H9 (cell line): ENCODE results near the gene TMEM150B. TPM values are rescaled to one million over a fixed set of nuclear protein-coding genes. Genes with fewer than 3 reads are reported as not detected.
A peak's percentile ranks its signal among the peaks of the same experiment; 100 is the strongest.

Experiments used
- DNase-seq: peaks from one replicate; pipeline ENCODE4 v3.0.0-alpha.2; 2017
- H2AFZ ChIP-seq: one replicate; pipeline ENCODE4 v1.6.1; 2013; ENCODE audit warnings: mild to moderate bottlenecking, low read length, control low read depth, moderate library complexity
- H2AK5ac ChIP-seq: 2 replicates; pipeline ENCODE4 v1.6.1; 2013; ENCODE audit warnings: low read length, control low read depth, mixed read lengths; ENCODE audit not compliant: insufficient read length
- H2BK120ac ChIP-seq: one replicate; pipeline ENCODE4 v1.6.1; 2013; ENCODE audit warnings: low read depth, mild to moderate bottlenecking, low read length, control low read depth, inconsistent platforms; ENCODE audit not compliant: poor library complexity, severe bottlenecking
- H2BK12ac ChIP-seq: 2 replicates; pipeline ENCODE4 v1.6.1; 2013; ENCODE audit warnings: low read length, control low read depth, mixed read lengths, low read depth; ENCODE audit not compliant: insufficient read length
- H2BK15ac ChIP-seq: 2 replicates; pipeline ENCODE4 v1.6.1; 2013; ENCODE audit warnings: low read depth, low read length, control low read depth
- H2BK20ac ChIP-seq: one replicate; pipeline ENCODE4 v1.6.1; 2013; ENCODE audit warnings: low read depth, mild to moderate bottlenecking, low read length, control low read depth, inconsistent platforms; ENCODE audit not compliant: poor library complexity, severe bottlenecking
- H2BK5ac ChIP-seq: 2 replicates; pipeline ENCODE4 v1.6.1; 2013; ENCODE audit warnings: low read length, control low read depth, mixed read lengths; ENCODE audit not compliant: insufficient read length
- H3K14ac ChIP-seq: 2 replicates; pipeline ENCODE4 v1.6.1; 2013; ENCODE audit warnings: low read length, control low read depth; ENCODE audit not compliant: insufficient read depth
- H3K18ac ChIP-seq: 2 replicates; pipeline ENCODE4 v1.6.1; 2013; ENCODE audit warnings: low read depth, mild to moderate bottlenecking, mixed read lengths, low read length, control low read depth; ENCODE audit not compliant: insufficient read length
- H3K23ac ChIP-seq: 2 replicates; pipeline ENCODE4 v1.6.1; 2013; ENCODE audit warnings: low read length, control low read depth, mixed read lengths, low read depth; ENCODE audit not compliant: insufficient read length
- H3K23me2 ChIP-seq: 2 replicates; pipeline ENCODE4 v1.6.1; 2013; ENCODE audit warnings: low read depth, mild to moderate bottlenecking, mixed read lengths, low read length, control low read depth; ENCODE audit not compliant: insufficient read length, poor library complexity, severe bottlenecking
- H3K27ac ChIP-seq: 2 replicates; pipeline ENCODE4 v1.5.1; 2013; ENCODE audit warnings: low read length, control low read depth, mixed read lengths, low read depth; ENCODE audit not compliant: insufficient read length
- H3K27me3 ChIP-seq: 2 replicates; pipeline ENCODE4 v1.6.1; 2013; ENCODE audit warnings: low read length, control low read depth, inconsistent platforms; ENCODE audit not compliant: insufficient read depth
- H3K4ac ChIP-seq: 2 replicates; pipeline ENCODE4 v1.6.1; 2013; ENCODE audit warnings: low read depth, mild to moderate bottlenecking, control low read depth, inconsistent platforms, low read length, moderate library complexity
- H3K4me1 ChIP-seq: 2 replicates; pipeline ENCODE4 v1.6.1; 2013; ENCODE audit warnings: low read length, control low read depth, inconsistent platforms; ENCODE audit not compliant: insufficient read depth
- H3K4me2 ChIP-seq: 2 replicates; pipeline ENCODE4 v1.6.1; 2013; ENCODE audit warnings: low read length, control low read depth, mixed read lengths; ENCODE audit not compliant: insufficient read length, insufficient read depth
- H3K56ac ChIP-seq: 2 replicates; pipeline ENCODE4 v1.6.1; 2013; ENCODE audit warnings: low read depth, mild to moderate bottlenecking, mixed read lengths, low read length, control low read depth; ENCODE audit not compliant: insufficient read length
- H3K79me1 ChIP-seq: 2 replicates; pipeline ENCODE4 v1.6.1; 2013; ENCODE audit warnings: low read depth, mild to moderate bottlenecking, moderate library complexity, low read length, control low read depth, inconsistent platforms; ENCODE audit not compliant: insufficient read depth, poor library complexity, severe bottlenecking
- H3K79me2 ChIP-seq: 2 replicates; pipeline ENCODE4 v1.6.1; 2013; ENCODE audit warnings: low read length, control low read depth, inconsistent platforms; ENCODE audit not compliant: insufficient read depth
- H3K9ac ChIP-seq: 2 replicates; pipeline ENCODE4 v1.6.1; 2013; ENCODE audit warnings: low read length, control low read depth, mixed read lengths; ENCODE audit not compliant: insufficient read length; ENCODE audit errors: extremely low read depth
- H3K9me3 ChIP-seq: one replicate; pipeline ENCODE4 v1.6.1; 2013; ENCODE audit warnings: low read depth, low read length, inconsistent platforms; ENCODE audit not compliant: control insufficient read depth
- H3T11ph ChIP-seq: one replicate; pipeline ENCODE4 v1.6.1; 2013; ENCODE audit warnings: mild to moderate bottlenecking, low read length, control low read depth, inconsistent platforms
- H4K20me1 ChIP-seq: one replicate; pipeline ENCODE4 v1.6.1; 2013; ENCODE audit not compliant: control insufficient read depth, insufficient read length, insufficient read depth
- H4K5ac ChIP-seq: 2 replicates; pipeline ENCODE4 v1.6.1; 2013; ENCODE audit warnings: low read depth, mild to moderate bottlenecking, mixed read lengths, low read length, control low read depth; ENCODE audit not compliant: insufficient read length
- H4K8ac ChIP-seq: replicated peaks from 2 replicates; pipeline ENCODE4 v1.6.1; 2013; ENCODE audit warnings: low read length, control low read depth, mixed read lengths, low read depth; ENCODE audit not compliant: insufficient read length
- H4K91ac ChIP-seq: 2 replicates; pipeline ENCODE4 v1.6.1; 2013; ENCODE audit warnings: low read depth, mild to moderate bottlenecking, moderate library complexity, mixed read lengths, low read length, control low read depth; ENCODE audit not compliant: insufficient read length
- H3K27ac Mint-ChIP-seq, 3 experiments: 2 replicates in 2 of 3; 3 replicates in 1 of 3; pipeline ENCODE4 v1.8.0; 2020 to 2021; ENCODE audit warnings: mixed read lengths in 3 of 3, mild to moderate bottlenecking in 1 of 3, moderate library complexity in 1 of 3
- H3K27me3 Mint-ChIP-seq: 2 replicates; pipeline ENCODE4 v1.8.0; 2021; ENCODE audit warnings: low read depth, mild to moderate bottlenecking, moderate library complexity, mixed read lengths
- H3K36me3 Mint-ChIP-seq, 3 experiments: 2 replicates in 2 of 3; 3 replicates in 1 of 3; pipeline ENCODE4 v1.8.0; 2020 to 2021; ENCODE audit warnings: low read depth in 3 of 3, mixed read lengths in 3 of 3; ENCODE audit not compliant: insufficient read depth in 1 of 3
- H3K4me1 Mint-ChIP-seq, 2 experiments: 2 replicates each; pipeline ENCODE4 v1.8.0; 2020; ENCODE audit warnings: mixed read lengths in 2 of 2
- H3K4me3 Mint-ChIP-seq, 2 experiments: 2 replicates in 1 of 2; 3 replicates in 1 of 2; pipeline ENCODE4 v1.8.0; 2020 to 2021; ENCODE audit warnings: mild to moderate bottlenecking in 2 of 2, mixed read lengths in 2 of 2, moderate library complexity in 1 of 2
- H3K9me3 Mint-ChIP-seq, 2 experiments: 2 replicates in 1 of 2; 3 replicates in 1 of 2; pipeline ENCODE4 v1.8.0; 2020; ENCODE audit warnings: mild to moderate bottlenecking in 2 of 2, mixed read lengths in 2 of 2, moderate library complexity in 1 of 2
- CTCF ChIP-seq: fragments of 200-600 bp; sonication (generic); conservative IDR thresholded peaks from 3 replicates; pipeline ENCODE4 v1.8.0; 2021; ENCODE audit warnings: antibody characterized with exemption, mild to moderate bottlenecking
- WGBS: extraction: QIAGEN DNeasy Blood & Tissue Kit; methylation state at CpG from one replicate; pipeline ENCODE4 v1.1.7; 2013; ENCODE audit warnings: missing lambda C conversion rate, low lambda C conversion rate, mixed read lengths; ENCODE audit not compliant: insufficient read length; ENCODE audit errors: extremely low coverage; 5-methylcytosine and 5-hydroxymethylcytosine counted together
- total RNA-seq: library from RNA; stranded (reverse); gene quantifications from 2 replicates; pipeline ENCODE4 v1.2.1, GENCODE V29; 2021

The TMEM150B gene
- total RNA-seq, 1 experiment from 2014 or later: 0.63 TPM

- Histone ChIP-seq H3K79me2 (no peaks in the 10 kb centered on the region), H3K56ac (no peak overlapping the region), H4K20me1 (no peaks in the 10 kb centered on the region), H3K23me2 (no peaks in the 10 kb centered on the region), H3K4ac (no peak overlapping the region), H2AK5ac (no peak overlapping the region), H2BK20ac (no peak overlapping the region), H3K27me3 (no peaks in the 10 kb centered on the region), H2AFZ (no peak overlapping the region), H3K9ac (no peak overlapping the region), H3K18ac (no peak overlapping the region), H3K79me1 (no peaks in the 10 kb centered on the region), H4K91ac (no peak overlapping the region), H4K5ac (no peak overlapping the region), H3T11ph (no peak overlapping the region), H4K8ac (no peak overlapping the region), H3K14ac (no peak overlapping the region), H2BK15ac (no peak overlapping the region), H3K4me2 (no peak overlapping the region), H3K9me3 (no peaks in the 10 kb centered on the region), H3K4me1 (peaks cover 3% of the 10 kb centered on the region; the same call in 1 of the 2 replicates), H2BK12ac (no peak overlapping the region), H2BK120ac (no peak overlapping the region), H3K23ac (no peak overlapping the region), H2BK5ac (no peak overlapping the region), H3K27ac (no peak overlapping the region)
- H3K9me3 Mint-ChIP-seq: no peaks in the 10 kb centered on the region
- peak; percentile 69 for DNase-seq
- peak overlapping the region; percentile 70 to 85 (median 82); a peak in 3 of 7 replicates for H3K27ac Mint-ChIP-seq
- no peaks in the 10 kb centered on the region; the same call in 1 of the 2 replicates for H3K27me3 Mint-ChIP-seq
- WGBS: no CpG with 5 or more reads among the region's 9 CpGs
- TF ChIP-seq CTCF: no peak
- peaks cover 46 to 70% (median 69%) of the 10 kb centered on the region in 3 experiments; a peak in 6 of 7 replicates for H3K36me3 Mint-ChIP-seq
- H3K4me3 Mint-ChIP-seq: peak overlapping the region in 1 of 2 experiments; percentile 53; a peak in 2 of 5 replicates
- H3K4me1 Mint-ChIP-seq: peaks cover 15 to 24% of the 10 kb centered on the region in 2 experiments
Observed at GRCh38 chr19:55305491-55305890, 19.6 kb downstream of the TMEM150B start.
